GM06990 (cell line): Measurements from ENCODE around the gene AGBL4.

Experiments
- DNase-seq: peaks from one replicate; pipeline ENCODE4 v3.0.0-alpha.2; 2011; ENCODE audit not compliant: insufficient read length; ENCODE audit errors: extremely low read depth
- H3K27me3 ChIP-seq: replicated peaks from 2 replicates; pipeline ENCODE4 v1.6.0; 2011; ENCODE audit warnings: low read length; ENCODE audit not compliant: control insufficient read depth, insufficient read depth
- H3K36me3 ChIP-seq: 2 replicates; pipeline ENCODE4 v1.5.1; 2011; ENCODE audit warnings: low read length; ENCODE audit not compliant: control insufficient read depth, insufficient read depth
- H3K4me3 ChIP-seq: replicated peaks from 2 replicates; pipeline ENCODE4 v1.5.1; 2011; ENCODE audit warnings: low read depth, mild to moderate bottlenecking, control low read depth, low read length
- CTCF ChIP-seq: IDR thresholded peaks from 2 replicates; pipeline ENCODE4 v1.5.1; 2011; ENCODE audit warnings: low read length, control low read depth, mild to moderate bottlenecking, inconsistent platforms; ENCODE audit not compliant: insufficient read depth, poor library complexity, severe bottlenecking

The AGBL4 gene

GRCh38 chr1:48610628-48611542 lies 1412.9 kb downstream of the AGBL4 start:
- Histone ChIP-seq H3K36me3 (no peaks in the 10 kb centered on the region), H3K4me3 (no peak overlapping the region), H3K27me3 (no peaks in the 10 kb centered on the region)
- DNase-seq: no peak
- TF ChIP-seq CTCF: no peak

- Histone ChIP-seq H3K4me3 (no peak overlapping the region), H3K27me3 (no peaks in the 10 kb centered on the region), H3K36me3 (no peaks in the 10 kb centered on the region)
- DNase-seq: no peak
- no peak for TF ChIP-seq CTCF
Measured at GRCh38 chr1:48608882-48609281, 1414.9 kb downstream of the AGBL4 start.

GRCh38 chr1:48603222-48603621 lies 1420.5 kb downstream of the AGBL4 start:
- TF ChIP-seq CTCF: no peak
- no peaks in the 10 kb centered on the region for H3K36me3 ChIP-seq
- DNase-seq: no peak
- H3K4me3 ChIP-seq: no peak overlapping the region
- H3K27me3 ChIP-seq: no peaks in the 10 kb centered on the region

GRCh38 chr1:48602349-48602748 lies 1421.4 kb downstream of the AGBL4 start:
- H3K36me3 ChIP-seq: no peaks in the 10 kb centered on the region
- no peaks in the 10 kb centered on the region for H3K27me3 ChIP-seq
- no peak for TF ChIP-seq CTCF
- no peak for DNase-seq
- no peak overlapping the region for H3K4me3 ChIP-seq

GRCh38 chr1:48600182-48600581 lies 1423.6 kb downstream of the AGBL4 start:
- H3K27me3 ChIP-seq: no peaks in the 10 kb centered on the region
- no peak for TF ChIP-seq CTCF
- no peak overlapping the region for H3K4me3 ChIP-seq
- H3K36me3 ChIP-seq: no peaks in the 10 kb centered on the region
- no peak for DNase-seq

GRCh38 chr1:48597663-48598062 lies 1426.1 kb downstream of the AGBL4 start:
- no peak for TF ChIP-seq CTCF
- Histone ChIP-seq H3K27me3 (no peaks in the 10 kb centered on the region), H3K4me3 (no peak overlapping the region), H3K36me3 (no peaks in the 10 kb centered on the region)
- DNase-seq: no peak
